Activated CD8-positive, alpha-beta memory T cell treated with anti-CD3 and anti-CD28 coated beads, Interleukin-2, amount 50 U/mL, for 4 hours (primary cell): Measurements from ENCODE around the gene RASGRF2.

Experiments used
- DNase-seq: peaks from one replicate; pipeline ENCODE4 v3.0.0-alpha.2; 2020

The RASGRF2 gene

DNA sequence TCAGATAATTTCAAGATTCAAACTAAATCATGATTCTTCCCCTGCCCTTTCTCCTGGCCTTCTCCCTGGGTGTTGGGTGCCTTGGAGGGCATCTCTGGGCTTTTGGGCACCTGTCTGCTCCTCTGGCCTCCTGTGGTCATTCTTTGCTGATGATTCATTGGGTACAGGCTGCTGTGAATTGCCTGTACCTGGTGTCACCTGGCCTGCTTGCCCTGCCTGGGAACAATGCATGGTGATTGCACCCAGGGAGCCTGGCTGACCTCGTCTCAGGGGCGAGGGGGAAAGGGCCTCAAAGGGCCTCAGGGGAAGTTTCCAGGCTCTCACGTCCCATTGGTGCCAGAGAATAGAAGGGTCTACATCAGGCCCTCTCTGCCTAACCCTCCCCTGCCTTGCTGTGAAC is 252.9 kb downstream of the RASGRF2 start:
- no peak for DNase-seq

DNA sequence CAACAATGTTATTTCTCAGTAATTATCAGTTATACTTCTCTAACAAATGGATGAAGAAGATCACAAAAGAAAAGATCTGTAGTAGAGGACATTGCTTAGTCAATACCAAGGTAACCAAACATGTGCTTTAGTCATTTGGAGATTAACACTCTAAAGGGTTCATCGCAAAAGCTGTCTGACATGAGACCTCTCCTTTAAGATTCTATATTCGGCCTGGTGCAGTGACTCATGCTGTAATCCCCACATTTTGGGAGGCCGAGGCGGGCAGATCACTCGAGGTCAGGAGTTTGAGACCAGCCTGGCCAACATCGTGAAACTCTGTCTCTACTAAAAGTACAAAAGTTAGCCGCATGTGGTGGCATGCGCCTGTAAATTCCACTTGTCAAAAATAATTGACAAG is 254.7 kb downstream of the RASGRF2 start:
- DNase-seq = no peak

- DNase-seq = no peak
Measured at GRCh38 chr5:81216152-81216551, 256.0 kb downstream of the RASGRF2 start.

- DNase-seq = no peak
Measured at GRCh38 chr5:81219389-81219788, 259.2 kb downstream of the RASGRF2 start.

DNA sequence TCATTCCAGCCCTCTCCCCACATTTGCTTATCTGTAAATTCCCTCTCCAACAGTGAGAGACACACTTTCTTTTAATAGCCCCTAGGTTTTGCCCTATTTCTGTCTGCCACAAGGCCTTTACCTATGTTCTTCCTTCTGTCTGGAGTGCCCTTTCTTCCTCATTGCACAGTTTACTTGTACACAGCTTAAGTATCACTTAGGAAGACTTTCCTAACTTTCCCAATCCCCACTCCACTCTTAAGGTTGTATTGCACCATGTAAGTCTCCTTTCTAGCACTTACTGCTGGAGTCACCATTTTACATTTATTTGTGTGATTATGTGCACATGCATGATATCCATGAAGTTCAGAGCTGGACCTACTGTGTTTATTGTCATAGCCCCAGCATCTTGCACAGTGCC is 262.1 kb downstream of the RASGRF2 start:
- no peak for DNase-seq

DNA sequence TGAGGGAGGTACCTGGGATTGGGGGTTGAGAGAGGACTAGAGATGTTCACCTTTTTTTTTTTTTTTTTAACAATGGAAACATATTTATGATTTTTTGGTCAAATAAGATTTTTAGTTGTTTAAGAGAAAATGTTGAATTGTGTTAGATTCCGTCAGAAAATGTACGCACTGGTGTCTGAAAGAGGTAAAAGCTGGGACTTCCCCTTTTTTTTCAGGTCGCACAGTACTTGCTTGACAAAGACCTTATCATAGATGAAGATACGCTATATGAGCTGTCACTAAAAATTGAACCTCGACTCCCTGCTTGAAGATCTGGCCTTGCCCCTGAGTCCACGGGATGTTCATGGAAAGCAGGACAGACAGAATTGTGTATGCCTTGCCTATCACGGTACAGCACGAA is 265.3 kb downstream of the RASGRF2 start:
- DNase-seq = no peak

- no peak for DNase-seq
Measured at GRCh38 chr5:81226286-81226685, 266.1 kb downstream of the RASGRF2 start.

DNA sequence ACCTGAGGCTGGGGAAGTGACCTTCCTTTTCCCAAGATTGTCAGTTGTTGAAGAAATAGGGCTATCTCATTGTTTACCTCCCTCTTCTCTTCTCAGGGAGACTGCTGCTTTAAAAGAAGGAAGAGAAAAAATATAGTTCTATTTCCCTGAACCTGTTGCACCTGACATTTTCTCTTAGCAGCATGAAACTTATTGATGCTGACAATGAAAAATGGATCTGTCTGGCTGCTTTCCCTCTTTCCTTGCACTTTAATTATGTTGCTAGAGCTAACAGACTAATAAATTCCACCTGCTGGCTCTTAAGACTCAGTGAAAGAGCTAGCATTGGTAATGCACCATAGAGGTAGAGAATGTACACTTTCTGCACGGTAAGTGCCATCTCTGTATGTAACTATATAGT is 266.8 kb downstream of the RASGRF2 start:
- no peak for DNase-seq

- DNase-seq = no peak
Measured at GRCh38 chr5:81228084-81228483, 267.9 kb downstream of the RASGRF2 start.

GRCh38 chr5:81230416-81230815 is 270.3 kb downstream of the RASGRF2 start:
- DNase-seq = no peak

DNA sequence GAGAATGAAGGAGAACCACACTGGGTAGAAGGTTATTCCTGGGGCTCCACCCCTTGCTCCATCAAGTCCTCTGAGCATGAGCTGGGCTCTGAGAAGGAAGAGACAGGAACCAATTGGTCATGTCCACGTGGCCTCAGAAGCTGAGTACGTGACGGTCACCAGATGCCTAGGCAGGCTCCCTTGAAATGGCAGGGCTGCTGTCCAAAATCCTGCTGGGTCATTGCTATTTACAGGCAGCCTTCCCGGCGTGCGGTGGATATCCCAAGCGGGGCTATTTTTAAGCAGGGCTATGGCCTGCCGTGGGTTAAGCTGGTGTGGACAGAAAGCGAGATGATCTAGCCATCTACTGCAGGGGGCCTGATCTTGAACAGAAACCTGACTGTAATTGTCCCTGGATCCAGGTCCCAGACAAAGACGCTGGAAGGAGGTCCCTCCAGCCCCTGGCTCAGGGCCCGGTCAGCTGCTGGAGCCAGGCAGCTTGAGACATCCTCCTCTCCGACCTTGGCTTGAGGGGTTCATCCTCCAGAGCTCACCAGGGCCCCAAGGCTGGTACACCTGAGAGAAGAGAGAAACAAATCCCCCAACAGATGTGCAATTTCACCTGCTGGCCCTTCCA is 272.4 kb downstream of the RASGRF2 start:
- no peak for DNase-seq

GRCh38 chr5:81233080-81233634 is 273.0 kb downstream of the RASGRF2 start, which contains the start of gene CKMT2:
TSS of gene CKMT2 (plus strand) at chr5:81233322. CDS start at chr5:81251133, 17,811 bp downstream.
- no peak for DNase-seq

GRCh38 chr5:81234299-81234698 is 274.1 kb downstream of the RASGRF2 start:
- DNase-seq = no peak

GRCh38 chr5:81234801-81235200 is 274.6 kb downstream of the RASGRF2 start:
- DNase-seq = no peak

DNA sequence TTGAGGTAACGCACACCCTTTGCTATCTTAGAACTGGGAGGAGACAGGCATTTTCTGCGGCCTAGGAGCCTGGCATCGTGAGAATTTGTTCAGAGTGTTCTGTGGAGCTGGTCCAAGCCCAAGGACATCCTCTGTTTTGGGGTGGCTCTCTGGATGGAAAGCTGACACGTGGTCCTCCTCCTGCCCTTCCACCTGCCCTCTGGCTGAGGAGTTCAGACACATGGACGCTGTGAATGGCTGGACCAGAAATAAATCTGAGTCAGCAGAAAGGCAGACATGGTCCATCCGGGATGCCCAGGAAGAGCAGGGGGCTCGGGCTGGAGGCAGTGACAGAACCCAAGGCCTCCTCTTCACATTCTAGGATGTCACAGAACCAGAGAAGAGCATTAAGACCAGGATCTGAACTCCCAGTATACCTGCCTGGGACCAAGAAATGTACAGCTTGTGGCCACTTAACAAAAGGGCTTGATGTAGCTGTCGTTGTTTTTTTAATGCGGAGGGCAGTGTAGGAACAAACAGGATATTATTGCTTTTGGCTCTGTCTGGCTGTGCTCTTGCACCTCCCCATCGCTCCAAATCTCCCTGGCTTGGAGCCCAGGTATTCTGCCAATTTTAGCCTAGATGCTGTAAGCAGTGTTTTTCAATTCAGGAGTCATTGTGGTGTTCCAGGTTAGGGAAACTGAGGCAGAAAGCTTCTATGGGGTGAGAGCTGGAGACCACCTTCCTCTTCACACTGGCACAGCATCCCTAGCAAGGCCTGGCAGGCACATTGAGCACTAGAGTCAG is 275.3 kb downstream of the RASGRF2 start:
- no peak for DNase-seq

- no peak for DNase-seq
Measured at GRCh38 chr5:81238460-81238859, 278.3 kb downstream of the RASGRF2 start.

DNA sequence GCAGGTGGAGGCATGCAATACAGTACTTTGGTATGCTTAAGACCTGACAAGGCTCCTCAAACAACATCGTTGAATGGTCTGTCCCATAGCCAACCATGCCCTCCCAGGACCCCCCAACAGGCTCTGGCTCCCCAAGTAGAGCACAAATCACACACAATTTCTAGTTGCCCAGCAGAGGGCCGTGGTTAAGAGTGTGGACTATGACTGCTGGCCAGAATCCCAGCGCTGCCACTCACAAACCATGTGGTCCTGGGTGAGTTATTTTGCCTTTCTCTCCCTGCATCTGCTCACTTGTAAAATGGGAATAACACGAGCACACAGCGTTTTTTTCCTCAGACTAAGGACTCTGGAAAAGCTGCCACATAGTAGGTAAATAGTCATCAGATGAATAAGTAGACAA is 279.4 kb downstream of the RASGRF2 start:
- DNase-seq = no peak

- no peak for DNase-seq
Measured at GRCh38 chr5:81241001-81241400, 280.8 kb downstream of the RASGRF2 start.

GRCh38 chr5:81241961-81242648 is 281.9 kb downstream of the RASGRF2 start:
- no peak for DNase-seq

DNA sequence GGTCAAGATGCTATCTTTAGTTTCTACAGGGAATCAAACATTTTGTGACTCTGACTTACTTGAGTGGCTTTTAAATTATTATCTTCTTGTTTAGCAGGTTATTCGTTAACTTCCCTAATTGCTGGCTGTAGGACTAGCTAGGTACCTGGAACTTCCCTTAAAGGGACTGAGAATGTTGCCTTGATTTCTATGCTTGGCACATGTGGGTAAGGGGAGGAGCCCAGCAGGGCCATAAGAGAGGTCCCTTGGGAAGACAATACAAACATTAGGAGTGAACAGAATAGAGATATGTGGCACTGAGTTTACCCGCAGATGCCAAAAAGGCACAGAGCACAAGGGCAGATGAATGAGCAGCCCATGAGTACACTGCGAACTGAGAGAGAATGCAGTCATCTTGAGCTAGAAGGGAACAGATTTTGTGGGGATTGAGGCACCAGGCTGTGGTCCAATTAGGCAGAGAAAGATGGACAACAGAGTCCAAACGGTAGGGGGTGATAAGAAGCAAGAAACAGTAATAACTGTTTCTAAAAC is 282.8 kb downstream of the RASGRF2 start:
- DNase-seq = no peak

DNA sequence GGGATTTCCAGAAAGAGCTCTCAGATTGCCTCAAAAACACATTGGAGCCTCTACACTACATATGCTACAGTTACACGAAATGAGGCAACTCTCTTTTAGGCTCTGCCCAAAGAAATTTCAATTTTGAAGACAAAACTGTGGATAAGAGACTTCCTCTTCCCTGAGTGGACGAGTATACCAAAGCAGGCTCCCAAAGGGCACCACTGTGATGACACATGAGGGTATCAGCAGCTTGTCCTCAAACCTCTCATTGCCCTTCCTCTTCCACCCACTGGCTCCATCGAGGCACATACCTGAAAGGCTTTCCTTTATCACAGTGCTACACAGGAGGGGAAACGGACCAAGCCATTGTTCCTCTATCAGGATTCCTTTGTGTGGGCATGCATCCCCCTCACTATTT is 284.3 kb downstream of the RASGRF2 start:
- no peak for DNase-seq

DNA sequence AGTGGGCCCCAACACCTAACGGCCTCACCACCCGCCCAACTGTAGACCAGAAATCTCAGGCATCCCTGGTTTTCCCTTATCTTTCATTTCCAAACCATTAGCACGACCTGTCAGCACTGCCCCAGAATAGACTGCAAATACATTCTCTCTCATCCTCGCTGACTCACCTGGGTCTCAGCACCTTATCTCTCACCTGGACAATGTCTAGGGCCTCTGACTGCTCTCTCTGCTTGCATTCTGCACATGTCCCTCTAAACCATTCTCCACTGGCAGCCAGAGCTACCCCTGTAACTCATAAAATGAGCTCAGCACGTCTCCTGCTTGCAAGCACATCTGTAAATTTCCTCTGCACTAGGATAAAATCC is 285.7 kb downstream of the RASGRF2 start:
- no peak for DNase-seq

GRCh38 chr5:81246697-81247096 is 286.5 kb downstream of the RASGRF2 start:
- no peak for DNase-seq
